ENCODE measurements around the gene PRKG2. TPM values are rescaled to one million over a fixed set of nuclear protein-coding genes. Genes with fewer than 3 reads are reported as not detected.

PRKG2 gene
- total RNA-seq, 1 experiment from 2014 or later = 0.23 TPM

DNA sequence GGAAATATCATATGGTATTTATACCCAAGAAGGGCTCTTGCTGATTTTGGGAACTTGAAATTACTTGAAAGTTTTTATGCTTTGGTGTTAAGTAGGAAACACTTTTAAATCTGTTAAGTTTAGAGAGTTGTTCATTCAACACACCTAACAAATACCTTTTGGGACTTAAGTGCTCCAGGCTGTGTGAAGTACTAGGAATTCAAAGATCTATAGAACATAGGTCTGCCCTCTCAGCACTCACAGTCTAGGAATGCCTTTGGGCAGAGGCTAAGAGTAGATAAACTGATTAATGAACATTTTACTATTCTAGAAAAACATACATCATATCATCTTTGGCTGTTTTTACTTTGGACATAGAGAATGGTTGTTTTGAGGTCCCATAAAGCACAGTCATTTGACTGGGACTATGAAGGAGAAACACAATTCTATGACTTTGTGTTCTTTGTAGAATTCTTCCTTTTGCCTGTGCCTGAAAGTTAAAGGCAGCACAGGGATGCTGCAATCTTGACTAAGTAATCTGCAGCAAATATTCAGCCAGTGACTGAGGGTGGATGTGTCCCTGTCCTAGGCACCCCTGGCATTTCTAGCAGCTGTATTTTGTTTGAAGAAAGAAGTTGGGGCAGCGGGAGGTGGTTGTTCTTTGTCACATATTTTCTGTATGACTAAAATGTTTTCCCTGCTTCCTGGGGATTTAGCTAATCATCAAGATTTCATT is 176.2 kb downstream of the PRKG2 start:
- no peak overlapping the region for H3K27ac Mint-ChIP-seq (ENCODE audit: low read depth, unreplicated experiment)
- ChIA-PET POLR2A (interaction anchor here (0.7 kb wide), 1 partner anchor 18 kb away, joined by 4 read pairs; no protein-coding TSS in a partner anchor), CTCF (interaction anchor here (0.5 to 11.8 kb wide), 51 partner anchors 8 to 1646 kb away, joined by 3 to 189 read pairs (median 4); partner anchors contain the start of gene BMP3)
- TF ChIP-seq, protein P1, sequence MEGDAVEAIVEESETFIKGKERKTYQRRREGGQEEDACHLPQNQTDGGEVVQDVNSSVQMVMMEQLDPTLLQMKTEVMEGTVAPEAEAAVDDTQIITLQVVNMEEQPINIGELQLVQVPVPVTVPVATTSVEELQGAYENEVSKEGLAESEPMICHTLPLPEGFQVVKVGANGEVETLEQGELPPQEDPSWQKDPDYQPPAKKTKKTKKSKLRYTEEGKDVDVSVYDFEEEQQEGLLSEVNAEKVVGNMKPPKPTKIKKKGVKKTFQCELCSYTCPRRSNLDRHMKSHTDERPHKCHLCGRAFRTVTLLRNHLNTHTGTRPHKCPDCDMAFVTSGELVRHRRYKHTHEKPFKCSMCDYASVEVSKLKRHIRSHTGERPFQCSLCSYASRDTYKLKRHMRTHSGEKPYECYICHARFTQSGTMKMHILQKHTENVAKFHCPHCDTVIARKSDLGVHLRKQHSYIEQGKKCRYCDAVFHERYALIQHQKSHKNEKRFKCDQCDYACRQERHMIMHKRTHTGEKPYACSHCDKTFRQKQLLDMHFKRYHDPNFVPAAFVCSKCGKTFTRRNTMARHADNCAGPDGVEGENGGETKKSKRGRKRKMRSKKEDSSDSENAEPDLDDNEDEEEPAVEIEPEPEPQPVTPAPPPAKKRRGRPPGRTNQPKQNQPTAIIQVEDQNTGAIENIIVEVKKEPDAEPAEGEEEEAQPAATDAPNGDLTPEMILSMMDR (IDR thresholded peaks at IDR 0.05; ENCODE audit: unreplicated experiment) = no peak
- intact Hi-C loops (cut with micrococcal nuclease) = no loop called here
- no peak for DNase-seq (ENCODE audit: unreplicated experiment)
- H3K27me3 Mint-ChIP-seq (ENCODE audit: insufficient read depth, unreplicated experiment) = no peaks in the 10 kb centered on the region
- no peaks in the 10 kb centered on the region for H3K9me3 Mint-ChIP-seq (ENCODE audit: unreplicated experiment)
- H3K4me1 Mint-ChIP-seq (ENCODE audit: insufficient read depth, unreplicated experiment) = peaks cover 27% of the 10 kb centered on the region
- H3K36me3 Mint-ChIP-seq (ENCODE audit: insufficient read depth, unreplicated experiment) = no peaks in the 10 kb centered on the region
- no peak overlapping the region for H3K4me3 Mint-ChIP-seq (ENCODE audit: unreplicated experiment)
- no TSS peak for BruUV-seq (replicated peaks)

Other genes with a start within 250 kb of the PRKG2 start
- not detected in 2 replicates for gene BMP3, start 184.5 kb downstream of the PRKG2 start, total RNA-seq (2022)